Stimulated activated CD4-positive, alpha-beta T cell treated with anti-CD3 and anti-CD28 coated beads, Interleukin-4, amount 100 ng/mL, for 24 hours (primary cell): Measurements from ENCODE around the gene FOXA2.
"Not testable (repeated sequence)": the region's sequence is repeated elsewhere in the genome, so short reads cannot be mapped to it uniquely, and the experiment has no call there.

Source experiments
- DNase-seq: peaks from one replicate; pipeline ENCODE4 v3.0.0-alpha.2; 2020

Gene FOXA2

GRCh38 chr20:22584522-22584921 lies at the start of gene FOXA2:
TSS of gene FOXA2 (minus strand) at chr20:22584572. CDS start at chr20:22584278, 294 bp downstream.
- DNase-seq, result no peak

GRCh38 chr20:22630701-22631100 lies 46.3 kb upstream of the FOXA2 start:
- DNase-seq, result no peak

GRCh38 chr20:22629927-22630326 lies 45.6 kb upstream of the FOXA2 start:
- no peak for DNase-seq

GRCh38 chr20:22629447-22629846 lies 45.1 kb upstream of the FOXA2 start:
- DNase-seq, result no peak

- DNase-seq, result no peak
Observed at GRCh38 chr20:22626496-22626895, 42.1 kb upstream of the FOXA2 start.

- no peak for DNase-seq
Observed at GRCh38 chr20:22623211-22623610, 38.8 kb upstream of the FOXA2 start.

DNA sequence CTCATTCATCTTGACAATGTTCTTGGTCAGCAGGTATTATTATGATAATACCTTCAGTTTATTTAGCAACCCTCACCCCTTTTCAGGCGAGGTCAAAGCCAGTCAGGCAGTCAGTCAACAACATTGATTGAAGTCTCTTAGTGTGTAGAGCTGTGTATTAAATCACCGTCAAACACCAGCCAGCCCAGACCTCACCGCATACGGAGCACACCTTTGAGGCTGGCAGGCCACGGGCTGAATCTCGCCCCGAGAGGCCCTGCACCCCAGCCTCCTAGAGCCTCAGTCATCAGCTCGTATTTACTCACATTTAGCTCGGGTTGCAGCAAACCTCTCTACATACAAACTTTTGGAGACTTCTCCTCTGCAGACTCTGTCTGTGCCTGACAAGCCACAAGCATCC lies 36.0 kb upstream of the FOXA2 start:
- DNase-seq, result no peak

DNA sequence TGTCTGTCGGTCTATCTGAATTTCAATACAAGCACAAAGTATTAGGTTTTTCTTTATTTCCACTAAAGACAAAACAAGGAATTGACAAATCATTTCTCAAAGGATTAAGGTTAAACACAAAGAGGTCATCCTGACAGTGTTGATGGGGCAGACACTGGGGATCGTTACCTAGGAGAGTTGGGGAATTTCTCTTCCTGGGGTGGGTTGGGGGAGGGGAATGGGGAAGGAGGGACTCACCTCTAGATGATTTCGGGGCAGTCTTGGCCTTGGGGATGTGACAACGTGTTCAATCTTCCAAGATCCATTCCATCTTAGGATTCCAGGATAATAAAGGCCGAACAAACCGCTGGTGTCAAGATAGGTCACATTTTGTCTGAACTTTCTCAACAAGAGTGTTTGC lies 35.4 kb upstream of the FOXA2 start:
- no peak for DNase-seq

- DNase-seq, result no peak
Observed at GRCh38 chr20:22619272-22619671, 34.9 kb upstream of the FOXA2 start.

- DNase-seq, result no peak
Observed at GRCh38 chr20:22617160-22617559, 32.8 kb upstream of the FOXA2 start.

DNA sequence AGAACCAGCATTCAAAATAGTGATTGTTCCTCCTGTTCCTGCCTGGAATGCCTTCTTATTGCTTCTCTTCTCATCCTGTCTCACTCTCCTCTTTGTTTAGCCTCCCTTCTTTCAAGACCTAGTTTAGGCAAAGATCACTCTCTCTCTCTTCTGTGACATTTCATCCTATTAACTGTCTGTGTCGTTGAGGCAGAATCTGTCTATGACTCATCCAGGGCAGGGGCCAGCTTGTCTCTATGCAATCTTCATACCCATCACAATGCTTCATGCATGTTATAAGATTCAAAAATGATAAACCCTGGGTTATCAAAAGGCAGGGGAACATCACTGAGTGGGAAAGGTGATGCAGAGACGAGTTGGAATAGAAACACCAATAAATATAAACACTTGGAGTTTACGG lies 32.2 kb upstream of the FOXA2 start:
- DNase-seq, result no peak

DNA sequence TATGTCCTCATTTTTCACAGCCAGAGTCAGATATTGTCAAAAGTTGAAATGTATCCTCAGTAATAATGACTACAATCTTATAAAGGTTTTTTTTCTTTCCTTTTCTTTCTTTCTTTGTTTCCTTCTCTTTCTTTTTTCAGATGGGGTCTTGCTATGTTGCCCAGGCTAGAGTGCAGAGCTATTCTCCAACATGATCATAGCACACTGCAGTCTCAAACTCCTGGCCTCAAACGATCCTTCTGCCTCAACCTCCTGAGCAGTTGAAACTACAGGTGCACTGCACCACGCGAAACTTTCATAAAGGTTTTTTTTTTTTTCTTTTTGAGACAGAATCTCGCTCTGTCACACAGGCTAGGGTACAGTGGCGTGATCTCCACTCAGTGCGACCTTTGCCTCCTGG lies 31.1 kb upstream of the FOXA2 start:
- DNase-seq, result no peak

DNA sequence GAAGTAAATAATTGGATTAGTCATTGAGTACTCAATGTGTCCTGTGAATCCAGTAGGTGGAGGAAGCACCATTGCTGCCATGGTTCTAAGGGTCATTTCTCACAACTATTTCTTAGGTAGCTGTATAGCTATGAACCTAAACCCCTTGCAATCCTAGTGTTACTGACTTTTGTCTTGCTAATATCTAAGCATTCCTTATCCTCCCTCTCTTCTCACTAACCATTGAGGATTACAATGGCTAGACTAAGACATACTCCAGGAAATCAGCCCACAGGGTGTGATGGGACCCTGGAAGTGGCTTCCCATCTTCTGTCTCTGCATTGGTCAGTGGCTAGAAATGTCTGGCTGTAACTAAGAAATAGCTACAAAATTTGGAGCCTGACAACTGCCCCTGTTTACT lies 27.3 kb upstream of the FOXA2 start:
- no peak for DNase-seq

DNA sequence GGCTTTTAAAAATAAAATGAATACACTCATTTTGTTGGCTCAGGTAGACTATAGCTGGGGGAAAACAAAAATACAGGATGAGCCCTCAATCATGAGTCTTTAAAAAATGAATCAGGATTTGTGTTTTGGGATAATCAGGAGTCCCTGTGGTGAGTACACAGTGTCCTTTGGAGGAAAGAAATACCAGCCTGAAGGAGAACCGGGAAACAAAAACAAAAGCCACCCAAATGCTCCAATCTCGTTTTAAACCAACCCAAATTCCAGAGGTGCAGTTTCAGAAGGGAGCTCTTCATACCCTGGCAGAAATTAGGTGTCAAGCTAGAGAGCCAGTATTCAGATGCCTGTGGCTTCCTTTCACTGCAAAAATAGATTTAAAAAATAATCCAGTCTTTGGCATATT lies 23.3 kb upstream of the FOXA2 start:
- no peak for DNase-seq

GRCh38 chr20:22604815-22605214 lies 20.4 kb upstream of the FOXA2 start:
- no peak for DNase-seq

DNA sequence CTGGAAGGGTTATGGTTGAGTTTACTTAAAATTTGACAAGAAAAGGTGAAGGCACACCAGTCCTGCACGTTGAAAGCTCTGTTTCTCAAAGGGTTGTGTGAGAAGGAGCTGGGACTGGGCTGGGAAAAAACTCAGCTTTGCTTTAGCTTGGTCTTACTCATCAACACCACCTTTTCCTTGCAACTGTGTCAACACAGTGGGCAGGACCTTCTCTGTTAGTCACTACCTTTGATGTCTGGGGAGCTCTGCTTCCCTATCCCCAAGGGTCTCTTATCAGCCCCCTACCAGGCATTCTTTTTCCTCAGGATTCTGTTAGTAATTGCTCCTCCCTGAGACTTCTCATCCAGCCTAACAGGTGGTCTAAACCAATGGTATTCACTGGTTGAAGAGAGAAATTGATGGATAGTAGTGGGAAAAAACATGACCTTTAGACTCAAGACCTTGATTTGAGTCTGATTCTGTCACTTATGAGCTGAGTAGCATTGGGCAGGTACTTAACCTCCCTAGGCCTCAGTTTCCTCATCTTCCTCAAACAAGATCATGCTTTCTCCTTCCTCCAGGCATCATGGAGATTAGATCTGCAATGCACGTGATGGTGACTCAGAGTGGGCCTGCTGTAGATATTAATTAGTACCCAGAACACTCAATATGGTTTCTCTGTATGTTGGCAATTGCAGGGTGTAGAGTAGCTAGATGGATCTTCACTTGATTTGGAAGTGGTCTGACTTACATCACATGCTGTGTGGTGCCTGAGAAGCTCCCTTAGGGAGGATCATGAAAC lies 17.2 kb upstream of the FOXA2 start:
- no peak for DNase-seq

GRCh38 chr20:22599258-22599657 lies 14.9 kb upstream of the FOXA2 start:
- not testable (repeated sequence) for DNase-seq

GRCh38 chr20:22597303-22597702 lies 12.9 kb upstream of the FOXA2 start:
- DNase-seq, result no peak

DNA sequence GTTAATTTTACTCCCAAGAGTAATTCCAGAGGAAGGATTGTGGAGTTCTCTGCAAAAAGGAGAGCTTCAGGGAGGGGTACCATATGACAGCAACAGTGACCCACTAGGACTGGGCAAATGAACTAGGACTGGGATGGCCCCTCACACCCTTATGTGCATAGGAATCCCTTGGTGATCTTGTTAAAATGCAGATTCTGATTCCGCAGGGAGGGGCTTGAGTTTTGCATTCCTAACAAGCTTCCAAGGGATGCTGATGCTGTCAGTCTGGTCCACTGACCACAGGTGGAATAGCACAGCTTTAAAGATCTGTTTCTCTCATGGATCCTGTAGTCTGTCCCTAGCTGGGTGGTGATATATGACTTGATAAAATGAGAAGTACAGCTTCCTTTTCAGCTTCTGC lies 6.3 kb upstream of the FOXA2 start:
- DNase-seq, result no peak

- no peak for DNase-seq
Observed at GRCh38 chr20:22586645-22587310, 2.4 kb upstream of the FOXA2 start.

DNA sequence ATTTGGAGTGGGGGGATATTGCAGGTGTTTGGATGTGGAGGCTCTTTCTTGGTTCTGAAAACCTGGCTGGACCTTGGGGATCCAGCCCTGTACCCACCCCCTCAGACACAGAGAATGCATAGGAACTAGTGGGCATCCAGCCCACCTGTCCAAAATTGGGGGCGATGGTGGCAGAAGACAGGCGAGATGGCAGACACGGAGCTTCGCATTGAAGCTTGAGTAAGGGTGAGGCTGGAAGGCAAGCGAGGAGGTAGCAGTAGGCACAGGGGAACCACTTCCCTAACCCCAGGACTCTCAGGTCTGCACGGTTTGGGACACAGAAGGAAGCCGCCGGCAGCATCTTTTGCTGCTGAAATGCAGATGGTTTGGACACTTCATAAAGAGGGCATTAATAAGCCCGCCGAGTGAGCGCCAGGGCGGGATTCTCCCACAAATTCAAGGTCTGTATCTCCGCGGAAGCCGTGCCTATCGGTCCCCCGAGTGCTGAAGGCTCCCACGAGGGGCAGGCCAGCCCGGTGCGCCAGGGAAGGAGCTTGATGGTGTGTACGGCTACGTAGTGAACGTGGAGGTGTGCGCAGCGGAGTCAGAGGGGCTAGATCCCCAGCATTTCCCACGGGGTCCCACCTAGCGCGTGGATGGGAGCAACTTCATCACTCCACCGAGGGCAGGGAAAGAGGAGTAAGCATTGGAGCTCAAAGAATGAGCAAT lies 1.6 kb upstream of the FOXA2 start:
- no peak for DNase-seq

DNA sequence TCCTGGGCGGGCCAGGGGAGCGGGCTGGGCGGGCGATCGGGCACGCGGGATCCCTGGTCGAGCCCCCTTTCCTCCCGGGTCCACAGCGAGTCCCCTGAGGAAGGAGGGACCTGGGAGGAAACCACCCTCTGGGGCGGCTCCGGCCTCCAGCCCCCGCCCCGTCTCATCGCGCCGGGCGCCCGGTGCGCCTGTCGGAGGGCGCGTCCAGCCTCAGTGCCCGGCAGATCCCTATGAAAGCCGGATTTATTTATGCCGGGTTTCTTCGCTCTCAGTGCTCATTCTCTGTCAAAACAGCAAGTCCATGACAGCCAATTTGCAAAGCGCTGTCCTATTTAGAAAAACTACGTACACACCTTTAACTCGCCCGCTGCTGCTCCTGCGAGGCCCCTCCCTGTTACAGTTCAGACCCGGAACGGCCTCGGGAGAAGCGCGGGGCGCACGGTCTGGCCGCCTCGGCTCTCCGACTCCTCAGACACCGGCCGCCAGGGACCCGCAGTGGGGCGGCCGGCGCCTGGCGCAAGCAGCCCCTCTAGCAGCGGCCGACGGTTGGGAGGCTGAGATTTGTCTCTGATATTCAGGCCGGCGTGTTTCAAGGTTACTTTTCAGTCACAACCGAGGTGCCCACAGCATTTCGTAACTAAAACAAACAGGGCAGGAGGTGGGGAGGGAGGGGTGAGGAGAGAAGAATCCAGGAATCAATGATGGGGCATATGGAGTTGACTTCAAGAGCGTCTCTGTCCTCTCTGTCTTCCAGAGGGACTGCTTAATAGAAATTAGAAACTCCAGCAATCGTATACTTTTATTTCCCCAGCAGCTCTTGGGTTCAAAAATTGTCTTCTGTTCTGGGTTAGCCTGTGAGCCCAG lies 782 bp upstream of the FOXA2 start:
- DNase-seq, result no peak
